ENCODE results near the gene DUSP28.

The DUSP28 gene

DNA sequence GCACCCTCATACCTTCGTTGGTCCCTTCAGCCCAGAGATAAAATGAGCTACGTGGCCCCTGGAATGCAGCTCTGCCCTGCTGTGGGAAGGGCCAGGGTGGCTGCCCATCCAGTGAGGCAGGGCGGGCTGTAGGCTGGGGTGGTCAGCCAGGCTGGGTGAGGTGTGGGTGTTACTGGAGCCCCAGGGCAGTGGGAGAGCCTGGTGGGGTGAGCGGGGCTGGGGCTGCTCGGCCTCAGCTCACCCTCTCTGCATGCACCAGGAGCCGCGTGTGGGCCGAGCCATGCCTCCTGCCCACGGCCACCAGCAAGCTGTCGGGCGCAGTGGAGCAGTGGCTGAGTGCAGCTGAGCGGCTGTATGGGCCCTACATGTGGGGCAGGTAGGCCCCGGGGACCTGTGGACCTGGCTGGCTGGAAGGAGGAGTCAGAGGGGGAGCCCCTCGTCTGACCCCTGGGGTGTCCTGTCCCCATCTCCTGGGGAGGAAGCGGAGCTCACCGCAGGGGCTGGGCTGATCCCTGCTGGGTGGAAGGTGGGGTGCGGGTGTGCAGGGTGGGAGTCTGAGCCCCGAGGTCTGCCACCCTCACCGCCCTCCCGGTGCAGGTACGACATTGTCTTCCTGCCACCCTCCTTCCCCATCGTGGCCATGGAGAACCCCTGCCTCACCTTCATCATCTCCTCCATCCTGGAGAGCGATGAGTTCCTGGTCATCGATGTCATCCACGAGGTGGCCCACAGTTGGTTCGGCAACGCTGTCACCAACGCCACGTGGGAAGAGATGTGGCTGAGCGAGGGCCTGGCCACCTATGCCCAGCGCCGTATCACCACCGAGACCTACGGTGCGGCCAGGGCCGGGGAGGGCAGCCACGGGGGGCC lies 13.6 kb downstream of the DUSP28 start:
- DNase-seq, result no peak

DNA sequence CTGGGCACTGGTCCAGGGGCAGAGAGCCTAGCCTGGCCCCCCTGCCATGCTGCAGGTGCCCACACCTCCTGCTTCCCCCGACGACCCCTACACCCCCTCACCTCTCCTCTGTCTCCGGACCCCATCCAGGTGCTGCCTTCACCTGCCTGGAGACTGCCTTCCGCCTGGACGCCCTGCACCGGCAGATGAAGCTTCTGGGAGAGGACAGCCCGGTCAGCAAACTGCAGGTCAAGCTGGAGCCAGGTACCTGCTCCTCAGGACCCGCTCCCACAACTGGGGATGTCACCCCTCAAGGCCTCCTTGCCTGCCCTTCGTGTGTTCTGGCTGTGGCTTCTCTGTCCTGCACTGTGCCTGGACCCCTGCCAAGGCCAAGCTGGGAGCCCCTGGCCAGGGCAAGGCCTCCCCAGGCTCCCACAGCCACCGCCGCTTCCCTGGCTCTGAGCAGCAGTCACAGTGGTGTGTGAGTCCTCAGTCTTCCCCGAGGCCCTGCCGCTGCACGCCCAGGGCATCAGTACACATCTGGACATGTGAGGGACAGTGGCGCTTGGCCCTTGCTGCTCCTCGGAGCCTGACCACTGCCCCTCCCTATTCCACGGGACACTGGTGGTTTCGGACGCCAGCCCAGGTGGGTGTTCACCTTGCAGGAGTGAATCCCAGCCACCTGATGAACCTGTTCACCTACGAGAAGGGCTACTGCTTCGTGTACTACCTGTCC lies 14.4 kb downstream of the DUSP28 start:
- no peak for DNase-seq

DNA sequence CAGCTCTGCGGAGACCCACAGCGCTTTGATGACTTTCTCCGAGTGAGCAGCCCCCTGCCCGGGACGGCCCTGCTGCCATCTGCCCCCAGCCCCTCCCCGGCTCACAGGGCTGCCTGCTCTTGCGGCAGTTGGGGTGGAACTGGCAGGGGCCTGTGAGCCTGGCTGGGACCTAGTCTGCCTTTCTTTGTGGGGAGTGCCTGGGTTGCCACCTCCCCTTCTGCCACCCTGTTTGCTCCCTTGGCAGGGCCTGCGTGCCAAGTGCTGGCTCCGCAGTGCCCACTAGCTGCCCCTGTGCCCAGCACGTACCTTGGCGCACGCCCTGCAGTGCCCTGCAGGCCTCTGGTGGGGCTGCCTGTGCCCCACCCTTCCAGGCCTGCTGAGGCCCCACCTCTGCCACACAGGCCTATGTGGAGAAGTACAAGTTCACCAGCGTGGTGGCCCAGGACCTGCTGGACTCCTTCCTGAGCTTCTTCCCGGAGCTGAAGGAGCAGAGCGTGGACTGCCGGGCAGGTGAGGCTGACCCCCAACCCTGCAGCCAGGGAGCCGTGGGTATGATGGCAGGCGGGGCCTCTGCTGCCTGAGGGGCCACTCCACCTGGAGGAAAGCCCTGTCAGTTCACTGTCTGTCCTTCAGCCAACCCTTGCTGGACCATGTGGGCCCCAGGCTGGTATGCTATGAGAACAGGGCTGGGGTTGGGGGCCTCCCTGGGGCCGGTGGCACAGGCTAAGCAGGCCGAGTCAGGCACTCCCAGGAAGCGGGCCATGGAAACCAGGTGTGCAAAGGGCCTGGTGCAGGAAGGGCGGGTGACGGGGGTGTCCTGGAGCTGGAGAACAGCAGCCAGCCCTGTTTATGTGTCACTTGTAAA lies 15.2 kb downstream of the DUSP28 start:
- DNase-seq, result no peak

DNA sequence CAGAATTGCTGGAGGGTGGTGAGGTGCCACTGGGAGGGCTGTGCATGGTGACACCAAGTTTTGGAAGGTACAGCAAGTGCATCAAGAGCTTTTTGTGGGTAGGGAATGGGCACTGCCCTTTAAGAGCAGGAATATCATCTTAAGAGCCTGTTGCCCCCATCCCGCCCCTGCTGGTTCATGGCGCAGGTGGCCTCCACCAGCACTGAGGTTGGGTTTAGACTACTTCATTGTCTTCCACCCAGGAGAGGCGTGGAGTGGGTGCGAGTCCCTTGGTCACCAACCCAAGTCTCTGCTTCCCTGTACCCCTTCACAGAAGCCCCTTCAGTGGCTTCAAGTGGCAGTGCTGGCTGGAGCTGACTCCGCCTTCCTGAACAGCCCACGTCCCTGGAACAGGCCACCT lies 15.9 kb downstream of the DUSP28 start:
- DNase-seq, result no peak

DNA sequence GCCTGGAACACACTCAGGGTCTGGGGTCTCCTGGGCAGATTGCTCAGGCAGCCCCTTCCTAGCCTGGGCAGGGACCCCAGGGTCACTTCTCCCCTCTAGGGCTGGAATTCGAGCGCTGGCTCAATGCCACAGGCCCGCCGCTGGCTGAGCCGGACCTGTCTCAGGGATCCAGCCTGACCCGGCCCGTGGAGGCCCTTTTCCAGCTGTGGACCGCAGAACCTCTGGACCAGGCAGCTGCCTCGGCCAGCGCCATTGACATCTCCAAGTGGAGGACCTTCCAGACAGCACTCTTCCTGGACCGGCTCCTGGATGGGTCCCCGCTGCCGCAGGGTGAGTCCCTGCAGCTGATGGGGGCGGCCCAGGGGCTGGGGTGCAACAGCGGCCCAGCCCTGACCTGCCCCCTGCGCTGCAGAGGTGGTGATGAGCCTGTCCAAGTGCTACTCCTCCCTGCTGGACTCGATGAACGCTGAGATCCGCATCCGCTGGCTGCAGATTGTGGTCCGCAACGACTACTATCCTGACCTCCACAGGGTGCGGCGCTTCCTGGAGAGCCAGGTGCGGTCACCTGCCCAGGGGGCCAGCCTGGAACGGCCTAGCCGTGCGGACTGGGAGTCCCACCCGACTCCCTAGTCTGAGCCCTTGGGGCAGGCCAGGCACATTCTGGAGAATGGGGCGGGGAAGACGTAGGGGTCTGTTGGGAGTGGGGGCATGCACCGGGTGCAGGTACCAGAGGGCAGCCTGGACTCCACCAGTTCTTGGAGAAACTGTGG lies 16.5 kb downstream of the DUSP28 start:
- DNase-seq, result no peak

DNA sequence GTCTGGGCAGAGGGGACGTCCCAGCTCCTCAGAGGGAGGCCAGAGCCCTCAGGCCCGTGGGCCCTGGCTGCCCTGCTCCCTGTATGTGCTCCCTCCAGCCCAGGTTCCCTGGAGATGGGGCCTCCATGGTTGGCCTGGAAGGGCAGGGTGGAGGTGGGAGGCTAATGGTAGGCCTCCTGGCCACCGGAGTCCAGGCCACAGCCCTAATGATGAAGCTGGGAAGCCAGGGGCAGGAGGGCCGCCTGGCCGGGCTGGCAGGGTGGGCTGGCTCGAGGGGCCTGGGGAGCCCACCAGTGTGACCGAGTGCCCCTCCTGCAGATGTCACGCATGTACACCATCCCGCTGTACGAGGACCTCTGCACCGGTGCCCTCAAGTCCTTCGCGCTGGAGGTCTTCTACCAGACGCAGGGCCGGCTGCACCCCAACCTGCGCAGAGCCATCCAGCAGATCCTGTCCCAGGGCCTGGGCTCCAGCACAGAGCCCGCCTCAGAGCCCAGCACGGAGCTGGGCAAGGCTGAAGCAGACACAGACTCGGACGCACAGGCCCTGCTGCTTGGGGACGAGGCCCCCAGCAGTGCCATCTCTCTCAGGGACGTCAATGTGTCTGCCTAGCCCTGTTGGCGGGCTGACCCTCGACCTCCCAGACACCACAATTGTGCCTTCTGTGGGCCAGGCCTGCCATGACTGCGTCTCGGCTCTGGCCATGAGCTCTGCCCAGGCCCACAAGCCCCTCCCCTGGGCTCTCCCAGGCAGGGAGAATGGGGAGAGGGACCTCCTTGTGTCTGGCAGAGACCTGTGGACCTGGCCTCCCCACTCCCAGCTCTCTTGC lies 17.3 kb downstream of the DUSP28 start:
- no peak for DNase-seq

DNA sequence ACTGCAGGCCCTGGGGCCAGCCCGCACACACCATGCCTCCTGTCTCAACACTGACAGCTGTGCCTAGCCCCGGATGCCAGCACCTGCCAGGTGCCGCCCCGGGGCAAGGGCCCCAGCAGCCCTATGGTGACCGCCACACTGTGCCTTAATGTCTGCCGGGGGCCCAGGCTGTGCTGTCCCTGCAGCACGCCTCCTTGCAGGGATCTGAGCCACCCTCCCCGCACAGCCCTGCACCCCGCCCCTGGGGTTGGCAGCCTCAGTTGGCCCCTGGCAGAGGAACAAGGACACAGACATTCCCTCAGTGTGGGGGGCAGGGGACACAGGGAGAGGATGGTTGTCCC lies 17.9 kb downstream of the DUSP28 start:
- no peak for DNase-seq

DNA sequence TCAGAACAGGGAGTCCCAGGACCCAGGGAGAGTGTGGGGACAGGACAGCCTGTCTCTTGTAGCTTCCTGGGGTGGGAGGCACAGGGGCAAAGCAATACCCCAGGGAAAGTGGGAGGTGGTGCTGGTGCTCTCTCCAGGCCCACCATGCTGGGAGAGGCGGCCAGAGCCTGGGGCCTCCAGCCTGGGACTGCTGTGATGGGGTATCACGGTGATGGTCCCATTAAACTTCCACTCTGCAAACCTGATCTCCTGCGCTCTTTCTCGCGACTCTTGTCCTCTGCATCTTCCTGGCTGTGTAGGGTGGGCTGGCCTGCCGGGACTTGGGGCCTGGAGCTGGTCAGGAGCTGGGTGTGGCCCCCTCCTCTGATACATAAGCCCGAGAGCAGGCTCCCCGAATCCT lies 18.3 kb downstream of the DUSP28 start:
- no peak for DNase-seq

DNA sequence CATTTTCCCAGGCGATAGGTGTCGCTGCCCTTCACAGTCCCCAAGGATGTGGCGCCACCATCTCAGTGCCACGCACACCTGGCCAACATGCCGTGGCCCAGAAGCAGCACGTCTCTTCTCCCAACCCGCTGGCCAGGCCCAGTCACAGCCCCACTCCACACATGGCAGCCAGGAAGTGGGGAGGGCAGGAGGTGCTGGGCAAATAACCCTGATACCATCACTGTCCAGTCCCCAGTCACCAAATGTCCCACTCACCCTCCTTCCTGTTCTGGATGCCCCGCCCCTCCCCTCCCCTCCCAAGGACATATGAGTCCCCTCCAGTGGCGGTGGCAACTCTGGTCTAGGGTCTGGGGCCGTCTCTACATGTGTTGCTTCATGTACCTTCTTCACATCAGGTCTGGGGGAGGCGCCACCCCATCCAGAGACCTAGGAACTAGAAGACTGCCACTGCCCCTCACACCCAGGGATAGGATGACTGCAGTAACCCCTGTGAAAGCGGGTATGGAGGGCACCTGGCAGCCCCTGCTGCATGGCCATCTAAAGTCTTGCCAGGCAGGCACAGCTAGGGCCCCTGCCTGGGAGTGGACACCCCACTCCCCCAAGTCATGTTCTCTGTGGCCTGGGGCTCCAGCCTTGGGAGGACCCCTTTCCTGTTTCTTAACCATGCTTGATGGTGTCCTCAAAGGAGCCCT lies 19.1 kb downstream of the DUSP28 start:
- no peak for DNase-seq

DNA sequence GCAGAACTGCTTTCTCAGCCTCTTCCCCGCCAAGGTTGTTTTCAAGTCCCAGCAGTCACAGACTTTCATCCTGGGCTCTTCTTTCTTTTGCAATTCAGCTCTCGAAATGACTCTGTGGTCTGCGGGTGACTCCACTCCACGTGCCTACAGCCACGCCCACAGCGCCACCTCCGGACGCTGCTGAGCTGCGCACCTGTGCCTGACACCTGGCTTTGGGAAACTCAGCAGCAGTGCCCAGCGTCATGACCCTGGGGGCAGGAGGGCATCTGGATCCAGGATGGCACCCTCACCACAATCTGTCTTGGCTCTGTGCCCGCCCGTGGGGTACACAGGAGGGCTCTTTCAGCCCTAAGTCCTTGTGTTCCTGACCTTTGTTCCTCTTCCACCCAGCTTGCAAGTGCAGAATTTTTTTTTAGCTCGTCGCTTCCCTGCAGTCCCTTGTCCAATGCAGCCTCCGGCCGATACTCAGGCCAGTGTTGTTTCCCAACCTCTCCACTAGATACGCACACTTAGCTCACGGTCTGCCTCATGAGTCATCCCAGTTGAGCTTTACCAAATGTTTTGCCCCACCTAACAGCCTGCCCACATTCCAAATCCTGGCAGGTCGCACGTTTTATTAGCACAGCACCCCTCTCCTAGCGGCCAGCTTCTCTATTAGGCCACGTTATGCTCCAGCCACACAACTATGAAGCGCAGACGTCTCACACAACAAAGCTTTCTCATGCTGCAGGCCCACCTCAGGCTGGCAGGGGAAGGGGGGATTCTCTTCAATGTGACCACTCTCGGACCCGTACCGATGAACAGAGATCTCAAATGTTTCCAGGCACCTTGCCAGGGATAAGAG lies 19.8 kb downstream of the DUSP28 start:
- DNase-seq, result peak; percentile 53

DNA sequence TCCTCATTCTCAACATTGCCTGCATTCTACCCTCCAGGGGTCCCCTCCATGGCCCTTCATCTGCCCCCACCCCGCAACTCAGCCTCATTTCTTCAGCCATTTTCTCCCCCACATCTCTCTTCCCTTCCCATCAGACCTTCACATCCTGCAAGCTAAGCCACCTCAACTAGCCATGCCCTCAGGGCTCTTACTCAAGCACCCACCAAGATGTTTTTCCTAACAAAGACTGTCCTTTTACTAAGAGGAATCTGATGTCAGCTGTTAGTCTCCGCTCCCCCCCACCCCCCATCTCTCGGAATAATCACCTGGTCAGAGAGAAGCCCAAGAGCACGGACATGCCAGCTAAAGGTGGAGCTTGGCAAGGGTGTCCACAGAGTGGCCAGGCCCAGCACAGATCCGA lies 21.7 kb downstream of the DUSP28 start:
- no peak for DNase-seq

DNA sequence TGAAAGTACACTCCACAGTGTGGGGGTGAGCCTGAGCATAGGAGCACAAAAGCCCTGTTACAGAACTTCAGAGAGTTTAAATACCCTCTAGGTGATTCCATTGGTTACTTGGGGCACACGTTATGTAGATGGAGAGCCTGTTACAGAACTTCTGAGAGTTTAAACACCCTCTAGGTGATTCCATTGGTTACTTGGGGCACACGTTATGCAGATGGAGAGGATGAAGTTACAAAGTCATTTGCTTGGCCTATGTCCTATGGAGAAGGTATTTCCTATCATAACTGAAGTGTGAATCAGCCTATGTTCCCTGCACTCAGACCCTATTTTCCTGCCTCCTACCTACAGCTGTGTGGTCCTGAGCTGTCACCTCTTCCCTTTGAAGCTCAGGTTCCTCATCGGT lies 22.6 kb downstream of the DUSP28 start:
- no peak for DNase-seq

DNA sequence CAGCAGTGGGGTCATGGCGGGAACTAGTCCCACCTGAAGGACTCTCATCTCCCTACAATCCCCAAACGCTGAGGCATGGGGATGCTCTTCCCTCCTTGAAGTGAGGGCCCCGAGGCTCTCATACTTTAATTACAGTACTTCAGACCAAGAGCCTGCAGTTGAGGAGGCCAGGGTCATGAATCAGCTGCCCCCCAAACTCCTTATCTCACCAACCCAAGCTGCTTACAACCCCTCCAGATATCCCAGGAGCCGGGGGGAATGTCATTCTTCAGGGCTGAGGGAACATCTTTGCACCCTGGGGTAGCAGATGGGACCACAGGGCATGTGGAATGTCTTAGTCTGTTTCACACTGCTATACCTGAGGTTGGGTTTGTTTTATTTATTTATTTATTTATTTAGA lies 23.6 kb downstream of the DUSP28 start:
- DNase-seq, result no peak

DNA sequence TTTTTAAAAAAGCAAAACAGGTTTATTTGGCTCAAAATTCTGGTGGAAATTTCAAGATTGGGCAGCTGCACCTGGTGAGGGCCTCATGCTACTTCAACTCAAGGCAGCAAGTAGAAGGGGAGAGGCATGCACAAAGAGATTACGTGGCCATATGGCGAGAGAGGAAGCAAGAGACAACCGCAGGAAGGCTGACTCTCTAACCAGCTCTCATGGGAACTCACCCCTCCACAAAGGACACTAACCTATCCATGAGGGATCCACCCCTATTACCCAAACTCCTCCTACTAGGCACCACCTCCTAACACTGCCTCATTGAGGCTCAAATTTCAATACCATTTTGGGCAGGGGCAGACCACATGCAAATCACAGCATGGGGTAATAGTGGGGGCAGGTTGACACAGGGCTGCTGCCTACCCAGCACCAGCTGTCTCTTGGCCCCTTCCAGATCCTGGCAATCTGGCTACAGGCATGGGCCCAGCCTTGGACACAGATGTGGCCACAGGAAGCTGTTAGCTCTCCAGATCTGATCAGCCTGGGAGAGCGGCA lies 24.4 kb downstream of the DUSP28 start:
- DNase-seq, result no peak

DNA sequence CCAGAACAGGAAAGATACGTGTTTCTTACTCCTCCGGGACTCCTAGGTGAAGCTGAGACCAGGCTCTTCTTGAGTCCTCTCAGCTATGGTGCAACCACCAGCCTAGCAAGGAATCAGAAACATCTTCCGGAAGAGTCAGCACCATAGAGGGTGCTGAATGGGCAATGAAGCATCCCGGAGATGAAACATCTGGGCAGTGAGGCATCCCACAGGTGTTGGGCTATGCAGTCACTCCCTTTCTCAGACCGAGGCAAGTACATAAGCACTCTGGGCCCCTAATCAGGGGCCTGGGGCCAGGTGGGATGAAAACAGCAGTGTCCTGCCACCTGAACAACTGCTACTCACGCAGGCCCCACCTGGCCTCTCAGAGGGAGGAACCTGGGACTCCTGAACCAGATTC lies 24.9 kb downstream of the DUSP28 start:
- DNase-seq, result no peak

DNA sequence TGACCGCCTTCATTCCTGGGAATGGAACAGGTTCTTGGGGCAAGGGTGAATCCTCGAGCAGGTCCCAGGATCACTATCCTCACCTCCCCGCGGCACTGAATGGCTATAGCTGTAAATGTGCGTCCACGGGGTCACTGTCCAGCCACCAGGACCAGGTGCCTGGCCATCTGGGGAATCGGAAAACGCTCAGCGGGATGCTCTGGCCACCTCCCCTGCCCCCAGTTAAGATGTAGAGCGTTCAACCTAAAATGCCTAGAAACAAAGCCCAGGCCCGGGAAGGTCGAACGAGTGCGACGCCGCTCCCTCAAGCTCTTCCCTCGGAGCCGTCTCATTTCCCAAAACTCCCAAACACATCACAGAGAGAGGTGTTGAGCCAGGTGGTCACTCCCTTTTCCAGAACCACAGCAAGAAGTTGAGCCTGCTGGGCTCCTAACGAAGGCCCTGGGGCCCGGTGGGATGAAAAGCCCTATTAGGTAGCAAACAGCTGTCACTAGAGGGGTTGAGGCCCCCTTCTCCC lies 25.6 kb downstream of the DUSP28 start:
- DNase-seq, result no peak

DNA sequence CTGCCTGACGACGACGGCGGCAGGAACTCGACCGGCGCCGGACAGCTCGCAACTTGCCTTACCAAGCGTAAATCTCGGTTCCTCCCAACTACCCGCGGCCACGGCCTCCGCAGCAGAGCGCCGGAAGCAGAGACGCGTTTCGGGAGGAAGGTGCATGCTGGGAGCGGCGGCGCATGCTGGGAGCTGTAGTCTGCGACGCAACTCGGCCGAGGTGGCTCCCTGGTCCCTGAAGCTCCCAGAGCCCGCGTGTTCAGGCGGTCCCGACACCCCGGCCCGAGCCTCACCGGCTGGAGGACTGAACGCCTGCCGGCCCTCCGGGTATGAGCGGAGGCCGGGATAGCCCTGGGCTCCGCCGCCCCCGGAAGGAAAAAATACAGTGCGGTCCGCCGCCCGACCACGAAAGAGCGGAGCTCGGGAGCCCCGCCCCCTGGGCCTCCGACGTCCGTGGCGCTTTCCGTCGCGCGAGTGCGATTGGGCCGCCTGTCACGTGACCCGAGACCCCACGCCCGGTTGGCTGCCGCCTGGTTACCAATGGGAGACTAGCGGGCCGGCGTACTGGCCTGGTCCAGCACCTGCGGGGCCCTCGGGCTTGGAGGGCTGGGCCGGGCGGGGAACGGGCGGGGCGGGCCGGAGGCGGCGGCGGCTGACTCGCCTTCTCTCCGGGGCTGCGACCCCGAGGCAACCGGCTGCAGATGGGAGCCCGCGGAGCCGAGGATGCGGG lies 26.2 kb downstream of the DUSP28 start, which contains the start of gene CAPN10:
TSS of gene CAPN10 (plus strand) at position 537 of the 721 bp plus-strand sequence. CDS start at position 715, 178 bp downstream.
- peak; percentile 96 for DNase-seq

DNA sequence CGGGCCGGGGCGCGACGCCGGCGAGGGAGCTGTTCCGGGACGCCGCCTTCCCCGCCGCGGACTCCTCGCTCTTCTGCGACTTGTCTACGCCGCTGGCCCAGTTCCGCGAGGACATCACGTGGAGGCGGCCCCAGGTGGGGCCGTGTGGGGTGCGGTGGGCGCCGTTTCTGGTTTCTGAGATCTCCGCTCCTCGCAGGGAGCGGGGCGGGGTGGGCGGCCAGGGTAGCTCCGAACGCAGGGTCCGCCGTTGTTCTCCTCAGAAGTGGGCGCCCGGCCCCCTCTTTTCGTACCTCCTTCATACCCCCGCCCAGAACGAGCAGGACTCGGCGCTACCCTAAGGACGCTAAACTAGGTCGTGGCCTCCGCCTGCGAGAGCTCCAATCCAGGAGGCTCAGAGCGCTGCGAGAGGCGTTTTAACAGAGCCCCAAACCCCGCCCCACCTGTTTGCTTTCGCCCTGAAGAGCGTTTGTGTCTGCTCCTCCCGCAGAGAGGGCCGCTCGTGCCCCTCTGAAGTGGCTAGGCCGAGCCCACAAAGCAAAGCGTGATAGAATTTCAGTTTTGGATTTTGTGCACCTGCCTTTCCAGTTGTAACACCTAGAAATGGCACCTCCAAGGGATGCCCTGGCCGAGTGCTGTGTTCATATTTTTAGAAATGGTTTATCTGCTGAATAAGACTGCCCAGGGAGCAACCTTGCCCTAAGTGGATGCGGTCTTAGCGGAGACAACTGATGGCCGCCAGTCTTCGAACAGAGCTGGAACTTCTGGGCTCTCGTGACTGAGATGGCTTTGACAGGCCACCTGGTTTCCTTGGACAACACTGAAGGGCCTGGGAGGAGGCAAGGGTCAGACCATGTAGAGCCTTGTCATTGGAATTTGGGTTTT lies 27.0 kb downstream of the DUSP28 start:
- no peak for DNase-seq
